Activated T-cell treated with anti-CD3 and anti-CD28 coated beads, Interleukin-2, amount 50 U/mL, for 4 hours (primary cell): ENCODE results near the gene DGKZ. TPM values are rescaled to one million over a fixed set of nuclear protein-coding genes. Genes with fewer than 3 reads are reported as not detected.

ENCODE experiments used
- ATAC-seq, 2 donors: fragments of 200-7000 bp; cut with Tn5 transposase; one replicate each; pipeline ENCODE4 v1.10.0; 2021
- DNase-seq: peaks from one replicate; pipeline ENCODE4 v3.0.0-alpha.2; 2020
- H3K27me3 Mint-ChIP-seq: one replicate; pipeline ENCODE4 v1.8.0; 2021; ENCODE audit warnings: low read depth, mixed read lengths
- H3K36me3 Mint-ChIP-seq: one replicate; pipeline ENCODE4 v1.8.0; 2022; ENCODE audit warnings: mixed read lengths; ENCODE audit not compliant: insufficient read depth
- H3K4me1 Mint-ChIP-seq: one replicate; pipeline ENCODE4 v1.8.0; 2021; ENCODE audit warnings: low read depth, mixed read lengths
- H3K4me3 Mint-ChIP-seq: one replicate; pipeline ENCODE4 v1.8.0; 2021; ENCODE audit warnings: mild to moderate bottlenecking, moderate library complexity, mixed read lengths
- H3K9me3 Mint-ChIP-seq: one replicate; pipeline ENCODE4 v1.8.0; 2021; ENCODE audit warnings: mixed read lengths
- total RNA-seq, 3 donors: library from RNA; stranded (reverse); gene quantifications; one replicate each; pipeline ENCODE4 v1.2.1, GENCODE V29; 2021

The DGKZ gene
- total RNA-seq, 3 donors from 2014 or later = 112 to 122 (median 118) TPM

DNA sequence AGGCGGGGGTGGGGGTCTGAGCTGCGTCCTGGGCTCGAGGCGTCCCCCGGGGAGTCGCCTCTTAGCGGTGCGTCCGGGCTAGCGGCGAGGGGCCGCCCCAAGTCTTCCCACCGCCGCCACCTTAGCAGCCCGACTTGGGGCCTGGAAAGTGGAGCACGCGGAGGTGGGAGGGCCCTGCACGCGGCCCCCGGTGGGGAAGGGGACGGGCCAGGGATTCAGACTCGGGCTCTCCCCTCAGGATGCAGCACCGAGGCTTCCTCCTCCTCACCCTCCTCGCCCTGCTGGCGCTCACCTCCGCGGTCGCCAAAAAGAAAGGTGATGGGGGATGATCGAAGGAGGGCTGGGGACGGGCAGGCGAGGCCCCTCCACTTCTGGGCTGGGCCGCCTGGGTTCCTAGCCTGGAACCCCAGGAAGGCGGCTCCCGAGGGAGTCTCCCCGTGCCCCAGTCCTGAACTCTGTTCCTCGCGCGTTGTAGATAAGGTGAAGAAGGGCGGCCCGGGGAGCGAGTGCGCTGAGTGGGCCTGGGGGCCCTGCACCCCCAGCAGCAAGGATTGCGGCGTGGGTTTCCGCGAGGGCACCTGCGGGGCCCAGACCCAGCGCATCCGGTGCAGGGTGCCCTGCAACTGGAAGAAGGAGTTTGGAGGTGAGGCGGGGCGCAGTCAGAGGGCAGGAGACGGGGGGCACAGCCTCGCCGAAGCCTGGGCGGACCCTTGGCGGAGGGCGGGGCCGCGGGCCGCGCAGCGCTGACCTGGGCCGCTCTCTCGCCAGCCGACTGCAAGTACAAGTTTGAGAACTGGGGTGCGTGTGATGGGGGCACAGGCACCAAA lies 34.8 kb downstream of the DGKZ start:
- Mint-ChIP-seq H3K27me3 (peaks cover 39% of the 10 kb centered on the region), H3K9me3 (no peaks in the 10 kb centered on the region), H3K4me3 (peak overlapping the region; percentile 74), H3K36me3 (peaks cover 9% of the 10 kb centered on the region), H3K4me1 (peaks cover 9% of the 10 kb centered on the region)
- ATAC-seq = peak; percentile 22 to 24
- no peak for DNase-seq

DNA sequence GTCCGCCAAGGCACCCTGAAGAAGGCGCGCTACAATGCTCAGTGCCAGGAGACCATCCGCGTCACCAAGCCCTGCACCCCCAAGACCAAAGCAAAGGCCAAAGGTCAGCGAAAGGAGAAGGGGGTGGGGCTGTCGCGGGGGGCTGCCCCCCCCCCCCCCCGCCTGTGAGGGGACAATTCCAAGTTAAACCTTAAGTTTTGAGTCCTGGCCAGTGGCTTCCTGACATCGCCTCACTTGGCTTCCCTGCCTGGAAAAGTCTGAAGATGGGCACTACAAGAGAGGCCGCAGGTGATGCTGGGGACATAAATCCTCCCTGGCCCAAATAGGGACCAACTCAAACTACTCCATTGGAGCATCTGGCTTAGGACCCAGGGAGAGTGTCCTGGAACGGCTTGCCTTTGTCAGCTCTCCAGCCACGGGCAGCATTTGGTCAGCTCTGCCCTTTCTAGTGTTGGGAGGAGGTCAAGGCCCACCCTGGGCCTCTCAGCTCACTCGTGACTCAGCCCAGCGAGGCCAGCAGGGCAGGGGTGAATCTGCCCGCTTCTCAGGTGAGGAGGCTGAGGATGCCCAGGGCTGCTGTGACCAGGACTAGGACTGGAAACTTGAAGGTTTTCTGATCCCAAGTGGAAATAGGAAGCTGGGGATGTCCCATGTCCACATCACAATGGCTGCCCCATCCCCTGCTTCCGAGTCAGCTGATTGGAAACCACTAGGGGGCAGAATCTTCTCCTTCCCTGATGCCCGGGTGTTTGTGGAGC lies 35.6 kb downstream of the DGKZ start:
- ATAC-seq (no peak), DNase-seq (no peak)
- no peaks in the 10 kb centered on the region for H3K9me3 Mint-ChIP-seq
- peaks cover 2% of the 10 kb centered on the region for H3K36me3 Mint-ChIP-seq
- H3K27me3 Mint-ChIP-seq = peaks cover 45% of the 10 kb centered on the region
- peaks cover 9% of the 10 kb centered on the region for H3K4me1 Mint-ChIP-seq
- H3K4me3 Mint-ChIP-seq = no peak overlapping the region

DNA sequence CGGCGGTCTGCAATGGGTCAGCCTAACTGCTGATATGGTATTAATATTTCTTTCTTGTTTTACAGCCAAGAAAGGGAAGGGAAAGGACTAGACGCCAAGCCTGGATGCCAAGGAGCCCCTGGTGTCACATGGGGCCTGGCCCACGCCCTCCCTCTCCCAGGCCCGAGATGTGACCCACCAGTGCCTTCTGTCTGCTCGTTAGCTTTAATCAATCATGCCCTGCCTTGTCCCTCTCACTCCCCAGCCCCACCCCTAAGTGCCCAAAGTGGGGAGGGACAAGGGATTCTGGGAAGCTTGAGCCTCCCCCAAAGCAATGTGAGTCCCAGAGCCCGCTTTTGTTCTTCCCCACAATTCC lies 36.1 kb downstream of the DGKZ start:
- H3K27me3 Mint-ChIP-seq = peaks cover 48% of the 10 kb centered on the region
- ATAC-seq (no peak), DNase-seq (no peak)
- no peak overlapping the region for H3K4me3 Mint-ChIP-seq
- H3K9me3 Mint-ChIP-seq = no peaks in the 10 kb centered on the region
- H3K36me3 Mint-ChIP-seq = no peaks in the 10 kb centered on the region
- H3K4me1 Mint-ChIP-seq = peaks cover 11% of the 10 kb centered on the region

DNA sequence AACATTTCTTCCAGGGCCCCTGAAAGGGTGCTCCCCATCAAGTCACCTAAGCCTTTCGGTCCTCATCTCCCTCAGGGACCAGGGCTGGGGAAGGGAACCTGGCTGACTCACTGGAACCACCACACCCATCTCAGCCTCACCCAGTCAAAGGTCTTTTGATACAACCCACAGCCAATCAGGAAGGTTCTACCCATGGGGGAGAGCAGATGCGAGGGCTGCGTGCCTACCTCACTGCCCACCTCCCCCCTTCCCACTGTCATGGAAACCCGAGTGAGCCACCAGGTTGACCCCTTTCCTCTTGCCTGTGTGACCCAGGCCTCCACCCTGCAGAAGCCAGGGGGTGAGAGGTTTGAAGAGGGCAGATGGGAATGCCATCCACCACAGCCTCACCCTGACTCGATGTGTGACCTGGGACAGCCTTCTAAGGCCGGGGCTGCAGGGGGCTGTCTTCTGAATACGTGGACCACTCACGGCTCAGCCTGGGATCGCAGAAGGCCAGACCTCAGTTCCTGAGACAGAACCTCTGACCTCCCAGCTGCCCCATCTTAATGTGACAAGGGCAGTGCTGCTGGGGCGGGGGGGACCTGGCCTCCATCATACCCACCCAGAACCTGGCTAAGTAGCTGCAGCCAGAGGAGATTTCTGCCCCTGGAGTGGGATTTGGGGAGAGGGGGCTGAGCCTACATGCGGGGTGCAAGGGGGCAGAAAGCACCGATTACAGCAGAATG lies 36.9 kb downstream of the DGKZ start:
- no peak for DNase-seq
- no peak for ATAC-seq
- Mint-ChIP-seq H3K36me3 (no peaks in the 10 kb centered on the region), H3K4me1 (peaks cover 11% of the 10 kb centered on the region), H3K4me3 (no peak overlapping the region), H3K9me3 (no peaks in the 10 kb centered on the region), H3K27me3 (peaks cover 55% of the 10 kb centered on the region)

DNA sequence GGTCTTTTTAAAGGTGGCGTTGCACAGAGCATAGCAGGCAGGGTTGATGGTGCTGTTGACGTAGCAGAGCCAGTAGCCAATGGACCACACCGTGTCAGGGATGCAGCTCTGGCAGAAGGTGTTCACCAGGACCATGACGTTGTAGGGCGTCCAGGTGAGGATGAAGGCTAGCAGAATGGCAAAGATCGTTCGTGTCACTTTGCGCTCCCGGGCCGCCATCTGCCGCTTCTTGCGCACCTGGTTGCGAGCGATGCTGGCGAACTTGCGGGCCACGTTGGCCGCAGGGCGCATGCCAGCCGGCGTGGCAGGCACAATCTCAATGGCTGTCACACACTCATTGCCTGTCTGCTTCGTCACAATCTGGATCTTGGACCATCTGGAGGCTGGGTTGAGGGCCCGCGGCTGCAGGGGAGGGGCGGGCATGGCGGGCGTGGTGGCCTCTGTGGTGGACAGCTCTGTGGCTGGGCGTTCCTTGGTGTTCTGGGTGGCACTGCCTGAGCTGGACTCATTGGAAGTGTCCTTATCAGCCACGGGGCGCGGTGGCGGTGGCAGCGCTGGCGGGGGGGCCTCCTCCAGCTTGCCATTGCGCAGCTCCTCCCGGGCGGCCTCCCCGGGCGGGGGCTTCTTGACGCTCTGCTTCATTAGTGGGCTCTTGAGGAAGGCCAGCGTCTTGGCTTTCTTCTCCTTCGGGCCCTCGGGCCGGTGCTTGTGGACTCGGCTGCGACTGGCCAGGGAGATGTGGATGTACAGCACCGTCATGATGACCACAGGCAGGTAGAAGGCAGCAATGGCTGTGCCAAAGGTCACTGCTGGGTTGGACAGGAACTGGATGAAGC lies 38.1 kb downstream of the DGKZ start:
- Mint-ChIP-seq H3K4me1 (peaks cover 14% of the 10 kb centered on the region), H3K9me3 (no peaks in the 10 kb centered on the region), H3K4me3 (no peak overlapping the region), H3K36me3 (no peaks in the 10 kb centered on the region), H3K27me3 (peaks cover 67% of the 10 kb centered on the region)
- DNase-seq = no peak
- no peak for ATAC-seq

DNA sequence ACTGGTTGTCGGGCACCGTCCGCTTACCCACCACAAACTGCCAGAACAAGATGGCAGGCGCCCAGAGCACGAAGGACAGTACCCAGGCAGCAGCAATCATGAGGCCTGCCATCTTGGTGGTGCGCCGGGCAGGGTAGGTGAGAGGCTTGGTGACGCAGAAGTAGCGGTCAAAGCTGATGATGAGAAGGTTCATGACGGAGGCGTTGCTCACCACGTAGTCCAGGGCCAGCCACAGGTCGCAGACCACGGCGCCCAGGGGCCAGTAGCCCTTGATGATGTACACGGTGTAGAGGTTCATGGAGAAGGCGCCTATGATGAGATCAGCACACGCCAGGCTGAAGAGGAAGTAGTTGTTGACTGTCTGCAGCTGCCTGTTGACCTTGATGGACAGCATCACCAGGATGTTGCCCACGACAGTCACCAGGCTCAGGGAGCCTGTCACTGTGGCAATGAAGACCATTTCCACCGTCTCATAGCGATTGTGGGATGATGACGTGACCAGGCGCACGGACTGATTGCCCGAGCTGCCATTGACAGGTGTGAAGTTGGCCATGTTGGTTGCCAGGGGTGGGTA lies 38.8 kb downstream of the DGKZ start:
- Mint-ChIP-seq H3K36me3 (no peaks in the 10 kb centered on the region), H3K27me3 (peaks cover 72% of the 10 kb centered on the region), H3K4me3 (no peak overlapping the region), H3K4me1 (peaks cover 13% of the 10 kb centered on the region), H3K9me3 (no peaks in the 10 kb centered on the region)
- DNase-seq = no peak
- ATAC-seq = no peak

DNA sequence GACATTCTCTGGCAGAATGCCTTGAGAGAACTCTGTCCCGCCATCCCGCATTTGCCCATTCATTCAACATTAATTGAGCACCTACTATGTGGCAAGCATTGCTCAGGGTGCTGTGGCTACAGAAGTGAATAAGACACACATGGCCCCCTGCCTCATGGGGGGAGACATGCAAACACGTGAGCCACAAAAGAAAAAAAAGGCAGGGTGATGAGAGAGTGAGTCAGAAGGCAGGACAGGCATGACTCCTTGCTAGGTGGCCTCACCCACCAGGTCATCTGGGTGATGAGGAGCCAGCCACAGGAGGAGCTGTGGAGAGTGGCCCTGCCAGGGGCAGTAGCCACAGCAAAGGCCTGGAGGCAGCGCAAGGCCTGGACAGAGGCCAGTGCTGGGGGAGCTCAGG lies 39.4 kb downstream of the DGKZ start:
- ATAC-seq (no peak), DNase-seq (no peak)
- H3K4me1 Mint-ChIP-seq = peaks cover 13% of the 10 kb centered on the region
- H3K27me3 Mint-ChIP-seq = peaks cover 72% of the 10 kb centered on the region
- H3K4me3 Mint-ChIP-seq = no peak overlapping the region
- H3K9me3 Mint-ChIP-seq = no peaks in the 10 kb centered on the region
- no peaks in the 10 kb centered on the region for H3K36me3 Mint-ChIP-seq

DNA sequence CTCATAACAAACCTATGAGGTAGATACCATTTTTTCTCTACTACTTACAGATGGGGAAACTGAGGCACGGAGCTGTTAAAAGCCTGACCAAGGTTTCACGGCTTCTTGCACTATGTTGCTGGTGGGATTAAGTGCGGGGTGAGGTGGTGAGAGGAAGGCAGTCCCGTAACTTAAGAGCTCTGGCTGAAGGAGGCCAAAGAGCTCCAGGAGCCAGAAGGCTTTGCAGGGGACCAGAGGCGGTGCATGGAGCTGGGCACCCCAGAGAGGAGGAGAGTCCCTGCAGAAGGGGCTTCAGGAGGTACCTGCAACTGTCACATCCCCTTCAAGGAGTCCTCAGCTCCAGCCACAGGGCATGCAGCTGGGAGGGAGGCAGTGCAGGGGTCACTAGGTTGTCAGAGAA lies 40.2 kb downstream of the DGKZ start:
- no peaks in the 10 kb centered on the region for H3K9me3 Mint-ChIP-seq
- H3K4me3 Mint-ChIP-seq = no peak overlapping the region

DNA sequence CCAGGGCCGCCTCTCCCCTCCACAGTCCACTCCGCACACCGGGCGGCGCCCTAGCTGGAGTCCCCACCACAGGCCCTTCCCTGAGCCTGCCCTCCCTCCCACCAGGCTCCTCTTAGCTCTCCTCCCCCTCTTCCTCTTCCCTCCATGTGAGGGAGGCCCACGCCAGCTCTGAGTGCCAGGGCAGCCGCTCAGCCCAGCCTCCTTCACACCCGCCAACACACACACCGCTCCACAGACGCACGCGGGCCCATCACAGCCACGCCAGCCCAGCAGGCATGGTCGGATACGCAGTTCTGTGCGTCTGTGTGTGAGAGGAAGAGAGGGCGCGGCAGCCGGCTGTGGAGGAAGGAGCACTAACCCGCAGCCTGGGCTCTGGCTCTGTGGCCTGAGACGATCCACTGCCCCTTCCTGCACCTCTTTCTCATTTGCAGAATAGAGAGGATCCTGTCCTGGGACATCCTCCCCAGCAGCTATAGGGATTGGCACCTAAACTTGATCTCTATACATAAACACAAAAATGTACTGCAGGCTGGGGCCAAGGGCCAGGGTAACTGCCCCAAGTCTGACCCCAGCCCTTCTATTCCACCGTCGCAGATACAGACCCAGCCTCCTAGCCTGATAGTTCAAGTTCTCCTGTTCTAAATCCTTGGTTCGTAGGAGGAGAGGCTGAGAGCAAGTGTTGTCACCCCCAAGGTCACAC lies 40.8 kb downstream of the DGKZ start:
- peak in 1 of 2 donors; percentile 5 for ATAC-seq
- no peaks in the 10 kb centered on the region for H3K9me3 Mint-ChIP-seq
- H3K4me1 Mint-ChIP-seq = peaks cover 14% of the 10 kb centered on the region
- H3K27me3 Mint-ChIP-seq = peaks cover 69% of the 10 kb centered on the region
- no peaks in the 10 kb centered on the region for H3K36me3 Mint-ChIP-seq
- no peak overlapping the region for H3K4me3 Mint-ChIP-seq
- DNase-seq = no peak

More for the DNA sequence above, 40.2 kb downstream of the DGKZ start:
- Mint-ChIP-seq H3K4me1 (peaks cover 9% of the 10 kb centered on the region), H3K27me3 (peaks cover 67% of the 10 kb centered on the region), H3K36me3 (no peaks in the 10 kb centered on the region)
- ATAC-seq = no peak
- DNase-seq = no peak

DNA sequence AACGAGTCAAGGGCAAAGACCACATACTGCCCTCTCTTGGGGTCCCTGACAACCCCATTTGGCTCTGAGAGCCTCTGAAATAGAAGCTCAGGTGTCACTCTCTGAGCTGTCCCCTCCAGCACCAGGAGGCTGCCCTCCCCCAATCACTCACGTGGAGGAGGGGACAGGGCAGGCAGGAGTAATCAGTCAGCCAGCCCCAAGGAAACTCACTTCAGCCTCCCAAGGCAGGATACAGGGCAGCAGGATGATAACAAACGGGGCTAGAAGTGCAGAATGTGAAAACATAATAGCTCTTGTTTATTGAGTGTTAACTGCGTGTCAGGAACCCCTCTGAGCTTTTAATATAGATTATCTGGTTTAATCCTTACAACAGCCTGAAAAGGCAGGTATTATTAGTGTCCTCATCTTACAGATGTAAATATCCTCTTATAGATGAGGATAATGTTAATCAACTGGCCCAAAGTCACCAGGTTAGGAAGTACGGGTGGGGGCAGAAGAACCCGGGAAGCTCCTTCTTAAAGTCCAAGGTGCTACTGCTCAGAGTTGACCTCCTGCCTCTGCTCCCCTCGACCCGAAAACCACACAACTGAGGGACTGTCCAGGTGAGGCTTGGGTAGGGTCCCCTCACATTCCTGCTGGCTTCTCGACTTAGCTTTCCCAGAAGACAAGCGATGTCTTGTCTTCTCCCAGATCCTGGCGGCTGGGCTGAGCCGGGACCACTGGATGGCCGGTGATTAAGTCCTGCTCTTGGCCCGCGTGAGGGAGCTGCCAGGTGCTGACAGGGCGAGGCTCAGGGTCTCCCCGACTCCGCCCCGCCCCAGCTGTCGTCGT lies 41.6 kb downstream of the DGKZ start:
- peaks cover 16% of the 10 kb centered on the region for H3K4me1 Mint-ChIP-seq
- H3K4me3 Mint-ChIP-seq = no peak overlapping the region
- H3K27me3 Mint-ChIP-seq = peaks cover 67% of the 10 kb centered on the region
- H3K9me3 Mint-ChIP-seq = no peaks in the 10 kb centered on the region
- DNase-seq (no peak), ATAC-seq (no peak)
- H3K36me3 Mint-ChIP-seq = no peaks in the 10 kb centered on the region

DNA sequence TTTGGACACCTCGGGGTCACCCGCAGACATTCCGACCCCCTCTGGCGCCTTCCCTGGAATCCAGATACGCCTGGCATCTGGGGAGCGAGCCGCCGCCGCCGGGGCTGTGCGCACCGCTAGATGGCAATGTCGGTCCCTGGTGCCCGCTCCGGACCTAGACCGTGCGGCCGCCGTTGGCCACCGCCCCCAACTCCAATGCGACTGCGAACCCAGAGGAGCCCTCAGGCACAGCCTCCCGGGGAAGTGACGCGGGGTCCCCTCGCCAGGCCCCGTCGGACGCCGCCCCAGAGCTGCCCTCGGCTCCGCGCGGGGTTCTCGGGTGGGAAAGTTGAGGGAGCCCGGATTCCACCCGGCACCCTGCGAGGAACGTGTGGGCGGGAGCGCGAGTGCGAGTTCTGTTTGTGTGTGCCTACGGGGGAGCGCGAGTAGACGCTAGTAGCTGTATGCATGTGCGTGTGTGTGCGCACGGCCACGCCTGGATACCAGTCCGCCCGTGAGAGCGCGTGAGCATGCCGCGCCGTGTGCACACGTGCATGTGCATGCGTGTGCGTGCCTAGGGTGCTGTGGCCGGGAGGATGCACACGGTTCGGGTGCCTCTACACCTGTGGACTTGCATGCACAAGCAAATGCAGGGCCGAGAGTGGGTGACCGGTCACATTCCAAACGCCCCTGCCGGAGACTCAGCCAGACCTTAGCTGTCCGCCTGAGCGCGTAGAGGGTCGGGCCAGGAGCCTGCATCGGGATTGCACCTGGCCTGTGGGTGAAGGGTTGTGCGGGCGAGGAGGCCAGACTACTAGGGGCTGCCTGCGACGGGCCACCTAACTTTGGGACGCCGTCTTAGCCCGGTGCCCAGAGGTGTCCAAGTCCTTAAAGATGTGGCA lies 42.4 kb downstream of the DGKZ start:
- peak overlapping the region; percentile 43 for H3K4me3 Mint-ChIP-seq
- H3K27me3 Mint-ChIP-seq = peaks cover 63% of the 10 kb centered on the region
- peaks cover 16% of the 10 kb centered on the region for H3K4me1 Mint-ChIP-seq
- H3K9me3 Mint-ChIP-seq = no peaks in the 10 kb centered on the region
- peak; percentile 36 to 46 for ATAC-seq
- DNase-seq = no peak
- no peaks in the 10 kb centered on the region for H3K36me3 Mint-ChIP-seq
